Endothelial cell of umbilical vein (primary cell): ENCODE measurements around the gene CHSY3. TPM values are rescaled to one million over a fixed set of nuclear protein-coding genes. Genes with fewer than 3 reads are reported as not detected.

ENCODE experiments used
- BruUV-seq: library from RNA; stranded (reverse); fragments of 400-500 nt; replicated peaks from 2 replicates; lab custom pipeline; 2021; lab: Mats Ljungman, UMichigan
- CTCF ChIA-PET: fragments of 300-600, 350-600 bp; sonication (Branson Sonifier 250); formaldehyde crosslinking; loops from one replicate; lab custom pipeline; 2021; ENCODE audit warnings: antibody characterized with exemption, inconsistent platforms; lab: Charles Lee
- POLR2A ChIA-PET: fragments of 300-600, 350-600 bp; sonication (Branson Sonifier 250); formaldehyde crosslinking; loops from one replicate; lab custom pipeline; 2021; ENCODE audit warnings: antibody characterized with exemption, inconsistent platforms; lab: Charles Lee
- DNase-seq: peaks from one replicate; pipeline ENCODE4 v3.0.0-alpha.2; 2011; ENCODE audit warnings: low read depth, low spot score
- FAIRE-seq: peaks from 2 replicates; lab custom pipeline; 2011; peaks lifted over from hg19 to GRCh38; lab: Jason Lieb, UNC
- H2AFZ ChIP-seq: 2 replicates; pipeline ENCODE4 v1.6.0; 2012; ENCODE audit warnings: low read depth, low read length, control low read depth, inconsistent platforms
- H3K27ac ChIP-seq: 2 replicates; pipeline ENCODE4 v1.5.1; 2011; ENCODE audit warnings: low read depth, mild to moderate bottlenecking, control low read depth, low read length, moderate library complexity; ENCODE audit not compliant: insufficient read depth
- H3K27me3 ChIP-seq, 2 experiments: 2 replicates each; pipeline versions ENCODE4 v1.6.0 to v1.6.1; 2011; ENCODE audit warnings: low read length in 2 of 2, mixed read lengths in 1 of 2; ENCODE audit not compliant: control insufficient read depth in 2 of 2, insufficient read depth in 2 of 2
- H3K36me3 ChIP-seq, 2 experiments: 2 replicates in 1 of 2; 3 replicates in 1 of 2; pipeline ENCODE4 v1.5.1; 2011; ENCODE audit warnings: low read length in 2 of 2, mild to moderate bottlenecking in 1 of 2, moderate library complexity in 1 of 2; ENCODE audit not compliant: control insufficient read depth in 2 of 2, insufficient read depth in 2 of 2; ENCODE audit errors: extremely low read depth in 1 of 2
- H3K4me1 ChIP-seq: 3 replicates; pipeline ENCODE4 v1.5.1; 2011; ENCODE audit warnings: mild to moderate bottlenecking, low read length; ENCODE audit not compliant: control insufficient read depth, insufficient read depth; ENCODE audit errors: extremely low read depth
- H3K4me2 ChIP-seq: 2 replicates; pipeline ENCODE4 v1.6.1; 2011; ENCODE audit warnings: low read length, control low read depth, mixed read lengths; ENCODE audit not compliant: insufficient read depth
- H3K4me3 ChIP-seq, 3 experiments: fragments of 200-600 bp in 1 of 3; sonication (generic), shearing (Covaris generic) in 1 of 3; replicated peaks in 1 of 3; 2 replicates each; pipeline ENCODE4 v1.5.1; 2011 to 2016; ENCODE audit warnings: control low read depth in 3 of 3, low read length in 3 of 3, mild to moderate bottlenecking in 2 of 3, inconsistent platforms in 1 of 3, low read depth in 1 of 3, moderate library complexity in 1 of 3; ENCODE audit not compliant: insufficient read depth in 1 of 3
- H3K79me2 ChIP-seq: 2 replicates; pipeline ENCODE4 v1.6.0; 2012; ENCODE audit warnings: low read length, inconsistent platforms; ENCODE audit not compliant: control insufficient read depth, insufficient read depth
- H3K9ac ChIP-seq: replicated peaks from 2 replicates; pipeline ENCODE3; 2011; ENCODE audit warnings: low read length, control low read depth; ENCODE audit not compliant: insufficient read depth; ENCODE audit errors: extremely low read depth
- H3K9me1 ChIP-seq: replicated peaks from 3 replicates; pipeline ENCODE4 v1.6.0; 2011; ENCODE audit warnings: mild to moderate bottlenecking, low read length; ENCODE audit not compliant: control insufficient read depth, insufficient read depth; ENCODE audit errors: extremely low read depth
- H3K9me3 ChIP-seq: replicated peaks from 2 replicates; pipeline ENCODE4 v1.5.1; 2012; ENCODE audit warnings: low read length, inconsistent platforms; ENCODE audit not compliant: control insufficient read depth, insufficient read depth
- H4K20me1 ChIP-seq: replicated peaks from 2 replicates; pipeline ENCODE3; 2011; ENCODE audit warnings: mild to moderate bottlenecking, low read length; ENCODE audit not compliant: control insufficient read depth, insufficient read depth; ENCODE audit errors: extremely low read depth
- EZH2 ChIP-seq: IDR thresholded peaks from 2 replicates; pipeline ENCODE4 v1.6.1; 2012; ENCODE audit warnings: borderline replicate concordance, low read depth, mild to moderate bottlenecking, moderate library complexity, low read length, inconsistent platforms; ENCODE audit not compliant: severe bottlenecking
- FOS ChIP-seq: IDR thresholded peaks from 2 replicates; pipeline ENCODE4 v1.6.1; 2011; ENCODE audit warnings: mild to moderate bottlenecking, low read length, moderate library complexity, borderline replicate concordance; ENCODE audit not compliant: insufficient read depth
- GATA2 ChIP-seq: IDR thresholded peaks from 2 replicates; pipeline ENCODE4 v1.7.0; 2011; ENCODE audit warnings: low read depth, mild to moderate bottlenecking, moderate library complexity, mixed read lengths, low read length; ENCODE audit not compliant: insufficient read length, insufficient read depth
- JUN ChIP-seq: IDR thresholded peaks from 2 replicates; pipeline ENCODE4 v1.6.1; 2011; ENCODE audit warnings: borderline replicate concordance, low read depth; ENCODE audit not compliant: insufficient read length, insufficient read depth
- MYC ChIP-seq: IDR thresholded peaks from one replicate; pipeline ENCODE4 v1.6.1; 2011; ENCODE audit warnings: mild to moderate bottlenecking, low read depth, low read length
- POLR2A ChIP-seq: IDR thresholded peaks from 2 replicates; pipeline ENCODE4 v1.6.1; 2012; ENCODE audit warnings: low read depth, mild to moderate bottlenecking, control low read depth, low read length
- POLR2AphosphoS5 ChIP-seq: IDR thresholded peaks from 2 replicates; pipeline ENCODE4 v1.6.1; 2012; ENCODE audit warnings: low read depth, mild to moderate bottlenecking, control low read depth, low read length, moderate library complexity; ENCODE audit not compliant: insufficient read depth
- dilution Hi-C: fragments of 300-500 bp; cut with MboI; formaldehyde crosslinking; loops from one replicate; pipeline ENCODE4 v1.15.0; 2019; ENCODE audit warnings: low sequenced_read_pairs; ENCODE audit not compliant: extremely low pct_ligation_motif_present
- intact Hi-C: fragments of 100-400 bp; cut with micrococcal nuclease; formaldehyde crosslinking; loops from one replicate; pipeline ENCODE4 v1.10.0; 2022
- polyA plus RNA-seq, 4 experiments: library from polyadenylated mRNA; depleted of rRNA in 3 of 4; stranded (reverse) in 3 of 4; unstranded in 1 of 4; fragments of >200 nt; gene quantifications; 2 replicates each; pipeline versions ENCODE4 v1.2.1 to v1.2.3, GENCODE V29; 2011 to 2012; ENCODE audit warnings: missing spikeins in 1 of 4
- total RNA-seq: library from RNA; stranded (reverse); gene quantifications from 2 replicates; pipeline ENCODE4 v1.2.3, GENCODE V29; 2021
- TF ChIP-seq, protein P1 (sequence below): IDR thresholded peaks from 2 replicates; pipeline ENCODE4 v1.6.1; 2011; ENCODE audit not compliant: insufficient read depth, insufficient read length
- TF ChIP-seq, protein P2 (sequence below), 2 donors: IDR thresholded peaks; 1 replicate in 1 of 2; 2 replicates in 1 of 2; pipeline ENCODE4 v1.5.1; 2011; ENCODE audit warnings: low read length in 2 of 2, mild to moderate bottlenecking in 2 of 2, moderate library complexity in 2 of 2, control low read depth in 1 of 2, inconsistent platforms in 1 of 2, low read depth in 1 of 2; ENCODE audit not compliant: insufficient read depth in 1 of 2; ENCODE audit errors: extremely low read depth in 1 of 2

Gene CHSY3
- total and polyA plus RNA-seq, 2 donors (not counting 3 experiments of a cell fraction or from before 2014, with no cell fraction given): 2.2 to 8.4 TPM

DNA sequence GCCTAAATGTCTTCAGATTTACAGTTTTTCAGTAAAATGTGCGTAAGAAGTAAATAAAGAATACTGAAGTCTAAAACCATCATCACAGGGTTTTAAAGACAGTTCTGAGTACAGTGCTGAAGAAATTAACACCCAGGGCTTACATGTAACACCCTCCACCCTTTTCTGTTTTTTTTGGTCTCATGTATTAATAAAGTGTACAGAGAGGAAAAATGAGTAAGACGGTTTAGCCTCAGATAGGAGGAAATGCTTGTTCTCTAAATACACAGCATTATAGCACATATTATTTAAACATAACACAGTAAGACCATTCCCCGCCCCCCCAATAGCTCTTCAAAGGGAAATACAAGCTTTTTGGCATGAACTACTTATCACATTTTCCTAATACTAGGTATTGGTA is 119.3 kb downstream of the CHSY3 start:
- FAIRE-seq (no peak), DNase-seq (peak; percentile 60)
- Histone ChIP-seq H3K36me3 (no peaks in the 10 kb centered on the region), H4K20me1 (no peaks in the 10 kb centered on the region), H3K9me1 (no peaks in the 10 kb centered on the region), H3K4me2 (peak overlapping the region; percentile 12), H3K4me1 (peaks cover 5% of the 10 kb centered on the region), H2AFZ (peak overlapping the region; percentile 68), H3K9me3 (no peaks in the 10 kb centered on the region), H3K79me2 (no peaks in the 10 kb centered on the region), H3K27ac (no peak overlapping the region), H3K27me3 (no peaks in the 10 kb centered on the region), H3K9ac (no peak overlapping the region), H3K4me3 (no peak overlapping the region)
- no peak for TF ChIP-seq GATA2
- TF ChIP-seq, protein P1, sequence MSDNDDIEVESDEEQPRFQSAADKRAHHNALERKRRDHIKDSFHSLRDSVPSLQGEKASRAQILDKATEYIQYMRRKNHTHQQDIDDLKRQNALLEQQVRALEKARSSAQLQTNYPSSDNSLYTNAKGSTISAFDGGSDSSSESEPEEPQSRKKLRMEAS: no peak
- TF ChIP-seq MYC: no peak
- TF ChIP-seq POLR2AphosphoS5: no peak
- TF ChIP-seq EZH2: no peak
- no peak for TF ChIP-seq FOS
- no peak for TF ChIP-seq POLR2A
- TF ChIP-seq JUN: no peak
- TF ChIP-seq, protein P2, sequence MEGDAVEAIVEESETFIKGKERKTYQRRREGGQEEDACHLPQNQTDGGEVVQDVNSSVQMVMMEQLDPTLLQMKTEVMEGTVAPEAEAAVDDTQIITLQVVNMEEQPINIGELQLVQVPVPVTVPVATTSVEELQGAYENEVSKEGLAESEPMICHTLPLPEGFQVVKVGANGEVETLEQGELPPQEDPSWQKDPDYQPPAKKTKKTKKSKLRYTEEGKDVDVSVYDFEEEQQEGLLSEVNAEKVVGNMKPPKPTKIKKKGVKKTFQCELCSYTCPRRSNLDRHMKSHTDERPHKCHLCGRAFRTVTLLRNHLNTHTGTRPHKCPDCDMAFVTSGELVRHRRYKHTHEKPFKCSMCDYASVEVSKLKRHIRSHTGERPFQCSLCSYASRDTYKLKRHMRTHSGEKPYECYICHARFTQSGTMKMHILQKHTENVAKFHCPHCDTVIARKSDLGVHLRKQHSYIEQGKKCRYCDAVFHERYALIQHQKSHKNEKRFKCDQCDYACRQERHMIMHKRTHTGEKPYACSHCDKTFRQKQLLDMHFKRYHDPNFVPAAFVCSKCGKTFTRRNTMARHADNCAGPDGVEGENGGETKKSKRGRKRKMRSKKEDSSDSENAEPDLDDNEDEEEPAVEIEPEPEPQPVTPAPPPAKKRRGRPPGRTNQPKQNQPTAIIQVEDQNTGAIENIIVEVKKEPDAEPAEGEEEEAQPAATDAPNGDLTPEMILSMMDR (IDR thresholded peaks at IDR 0.05; ENCODE audit: extremely low read depth in 1 of 2, insufficient read depth in 1 of 2, low read depth in 1 of 2, low read length in 2 of 2): no peak
- intact Hi-C loops (no loop called here), dilution Hi-C loops (no loop called here)
- POLR2A ChIA-PET: no interaction called here
- CTCF ChIA-PET: interaction anchor here (0.6 to 0.9 kb wide), 2 partner anchors 252 to 1048 kb away, joined by 3 read pairs; no protein-coding TSS in a partner anchor
- no TSS peak for BruUV-seq
